ENCODE measurements around the gene AXDND1.

DNA sequence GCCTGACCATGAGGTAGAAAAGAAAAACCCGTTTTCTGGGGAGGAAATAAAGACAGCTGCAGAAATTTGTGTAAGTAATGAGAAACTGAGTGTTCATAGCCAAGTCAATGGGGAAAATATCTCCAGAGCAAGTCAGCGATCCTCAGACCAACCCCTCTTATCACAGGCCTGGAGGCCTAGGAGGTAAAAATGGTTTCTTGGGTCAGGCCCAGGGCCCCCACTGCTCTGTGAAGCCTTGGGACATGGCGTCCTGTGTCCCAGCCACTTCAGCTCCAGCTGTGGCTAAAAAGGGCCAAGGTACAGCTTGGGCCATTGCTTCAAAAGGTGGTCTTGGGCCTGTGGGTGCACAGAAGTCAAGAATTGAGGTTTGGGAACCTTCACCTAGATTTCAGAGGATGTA, 108.9 kb downstream of the AXDND1 start:
- TF ChIP-seq, protein P1, sequence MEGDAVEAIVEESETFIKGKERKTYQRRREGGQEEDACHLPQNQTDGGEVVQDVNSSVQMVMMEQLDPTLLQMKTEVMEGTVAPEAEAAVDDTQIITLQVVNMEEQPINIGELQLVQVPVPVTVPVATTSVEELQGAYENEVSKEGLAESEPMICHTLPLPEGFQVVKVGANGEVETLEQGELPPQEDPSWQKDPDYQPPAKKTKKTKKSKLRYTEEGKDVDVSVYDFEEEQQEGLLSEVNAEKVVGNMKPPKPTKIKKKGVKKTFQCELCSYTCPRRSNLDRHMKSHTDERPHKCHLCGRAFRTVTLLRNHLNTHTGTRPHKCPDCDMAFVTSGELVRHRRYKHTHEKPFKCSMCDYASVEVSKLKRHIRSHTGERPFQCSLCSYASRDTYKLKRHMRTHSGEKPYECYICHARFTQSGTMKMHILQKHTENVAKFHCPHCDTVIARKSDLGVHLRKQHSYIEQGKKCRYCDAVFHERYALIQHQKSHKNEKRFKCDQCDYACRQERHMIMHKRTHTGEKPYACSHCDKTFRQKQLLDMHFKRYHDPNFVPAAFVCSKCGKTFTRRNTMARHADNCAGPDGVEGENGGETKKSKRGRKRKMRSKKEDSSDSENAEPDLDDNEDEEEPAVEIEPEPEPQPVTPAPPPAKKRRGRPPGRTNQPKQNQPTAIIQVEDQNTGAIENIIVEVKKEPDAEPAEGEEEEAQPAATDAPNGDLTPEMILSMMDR (conservative IDR thresholded peaks at IDR 0.05): no peak
- no peak for TF ChIP-seq ZFX (IDR thresholded peaks at IDR 0.05)
